Measurements from ENCODE around the gene RTN4R. TPM values are rescaled to one million over a fixed set of nuclear protein-coding genes. Genes with fewer than 3 reads are reported as not detected.

The RTN4R gene
- total and polyA plus RNA-seq, 2 donors from 2014 or later = 1.2 to 2.5 TPM

DNA sequence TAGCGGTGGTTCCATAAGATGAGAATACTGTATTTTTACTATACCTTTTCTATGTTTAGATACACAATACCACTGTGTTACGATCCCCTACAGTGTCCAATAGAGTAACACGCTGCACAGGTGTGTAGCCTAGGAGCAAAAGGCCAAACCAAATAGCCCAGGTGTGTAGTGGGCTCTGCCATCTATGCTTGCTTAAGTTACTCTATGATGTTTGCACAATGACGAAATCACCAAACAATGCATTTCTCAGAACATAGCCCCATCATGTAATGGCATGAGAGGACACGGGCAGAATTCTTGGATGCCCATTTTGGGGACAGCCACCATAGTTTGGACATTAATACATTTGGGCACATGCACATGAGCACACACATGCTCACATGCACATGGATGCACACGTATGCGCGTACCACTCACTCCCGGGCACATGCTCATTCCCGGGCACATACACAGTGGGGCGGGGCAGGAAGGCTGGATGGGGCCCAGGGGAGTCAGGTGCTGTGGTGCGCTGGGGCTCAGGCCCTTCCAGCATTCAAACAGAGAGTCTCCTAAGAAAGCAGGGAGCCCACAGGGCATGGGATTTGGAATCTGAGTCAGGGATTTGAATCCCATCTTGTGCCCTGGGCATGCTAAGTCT lies 51.1 kb downstream of the RTN4R start:
- H3K36me3 ChIP-seq (ENCODE audit: control insufficient read depth in 2 of 3, insufficient read depth in 3 of 3, low read length in 3 of 3) = no peaks in the 10 kb centered on the region
- no peak overlapping the region for H3K4me3 ChIP-seq (ENCODE audit: low read length in 3 of 3)
- no peak overlapping the region for H3K9ac ChIP-seq (ENCODE audit: low read length in 3 of 3)
- peaks cover 0 to under 1% (median 0%) of the 10 kb centered on the region in 3 donors for H3K4me1 ChIP-seq (ENCODE audit: control insufficient read depth in 2 of 3, insufficient read depth in 2 of 3, low read depth in 1 of 3, low read length in 3 of 3)
- intact Hi-C loops (cut with DNase I) = no loop called here
- DNase-seq = no peak
- H3K27ac ChIP-seq (ENCODE audit: low read depth in 2 of 2, low read length in 2 of 2) = no peak overlapping the region
- TF ChIP-seq, protein P1, sequence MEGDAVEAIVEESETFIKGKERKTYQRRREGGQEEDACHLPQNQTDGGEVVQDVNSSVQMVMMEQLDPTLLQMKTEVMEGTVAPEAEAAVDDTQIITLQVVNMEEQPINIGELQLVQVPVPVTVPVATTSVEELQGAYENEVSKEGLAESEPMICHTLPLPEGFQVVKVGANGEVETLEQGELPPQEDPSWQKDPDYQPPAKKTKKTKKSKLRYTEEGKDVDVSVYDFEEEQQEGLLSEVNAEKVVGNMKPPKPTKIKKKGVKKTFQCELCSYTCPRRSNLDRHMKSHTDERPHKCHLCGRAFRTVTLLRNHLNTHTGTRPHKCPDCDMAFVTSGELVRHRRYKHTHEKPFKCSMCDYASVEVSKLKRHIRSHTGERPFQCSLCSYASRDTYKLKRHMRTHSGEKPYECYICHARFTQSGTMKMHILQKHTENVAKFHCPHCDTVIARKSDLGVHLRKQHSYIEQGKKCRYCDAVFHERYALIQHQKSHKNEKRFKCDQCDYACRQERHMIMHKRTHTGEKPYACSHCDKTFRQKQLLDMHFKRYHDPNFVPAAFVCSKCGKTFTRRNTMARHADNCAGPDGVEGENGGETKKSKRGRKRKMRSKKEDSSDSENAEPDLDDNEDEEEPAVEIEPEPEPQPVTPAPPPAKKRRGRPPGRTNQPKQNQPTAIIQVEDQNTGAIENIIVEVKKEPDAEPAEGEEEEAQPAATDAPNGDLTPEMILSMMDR (IDR thresholded peaks at IDR 0.05; ENCODE audit: borderline replicate concordance, extremely low read depth, insufficient read depth) = no peak
- H3K27me3 ChIP-seq (ENCODE audit: control insufficient read depth, insufficient read depth, low read length) = no peaks in the 10 kb centered on the region
- no peaks in the 10 kb centered on the region for H3K9me3 ChIP-seq (ENCODE audit: control insufficient read depth in 2 of 3, insufficient read depth in 1 of 3, low read length in 3 of 3)
- no peak for FAIRE-seq

DNA sequence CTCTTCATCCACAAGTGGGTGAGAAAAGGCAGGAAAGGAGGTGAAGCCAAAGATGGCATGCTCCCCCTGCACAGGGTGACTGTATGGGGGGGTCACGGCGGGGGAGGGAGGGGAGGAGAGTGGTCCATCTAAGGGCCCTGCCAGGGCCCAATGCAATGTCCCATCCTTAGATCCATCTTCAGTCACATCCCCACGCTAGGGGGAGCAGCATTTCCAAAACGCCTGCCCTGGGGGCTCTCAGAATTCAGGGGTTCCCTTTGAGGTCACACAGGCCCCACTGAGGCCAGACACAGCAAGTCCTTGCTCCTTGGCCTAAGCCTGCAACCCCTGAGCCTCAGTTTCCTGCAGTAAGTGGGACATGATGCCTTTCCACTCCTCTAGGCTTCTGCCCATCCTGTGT lies 52.4 kb downstream of the RTN4R start:
- no peak overlapping the region for H3K9ac ChIP-seq (ENCODE audit: low read length in 3 of 3)
- DNase-seq (no peak), FAIRE-seq (no peak)
- no peaks in the 10 kb centered on the region for H3K9me3 ChIP-seq (ENCODE audit: control insufficient read depth in 2 of 3, insufficient read depth in 1 of 3, low read length in 3 of 3)
- H3K36me3 ChIP-seq (ENCODE audit: control insufficient read depth in 2 of 3, insufficient read depth in 3 of 3, low read length in 3 of 3) = no peaks in the 10 kb centered on the region
- H3K27ac ChIP-seq (ENCODE audit: low read depth in 2 of 2, low read length in 2 of 2) = no peak overlapping the region
- H3K4me1 ChIP-seq (ENCODE audit: control insufficient read depth in 2 of 3, insufficient read depth in 2 of 3, low read depth in 1 of 3, low read length in 3 of 3) = peaks cover 0 to 2% (median 0%) of the 10 kb centered on the region in 3 donors
- TF ChIP-seq, protein P1 (IDR thresholded peaks at IDR 0.05; ENCODE audit: borderline replicate concordance, extremely low read depth, insufficient read depth) = no peak
- H3K27me3 ChIP-seq (ENCODE audit: control insufficient read depth, insufficient read depth, low read length) = no peaks in the 10 kb centered on the region
- intact Hi-C loops (cut with DNase I) = no loop called here
- no peak overlapping the region for H3K4me3 ChIP-seq (ENCODE audit: low read length in 3 of 3)

DNA sequence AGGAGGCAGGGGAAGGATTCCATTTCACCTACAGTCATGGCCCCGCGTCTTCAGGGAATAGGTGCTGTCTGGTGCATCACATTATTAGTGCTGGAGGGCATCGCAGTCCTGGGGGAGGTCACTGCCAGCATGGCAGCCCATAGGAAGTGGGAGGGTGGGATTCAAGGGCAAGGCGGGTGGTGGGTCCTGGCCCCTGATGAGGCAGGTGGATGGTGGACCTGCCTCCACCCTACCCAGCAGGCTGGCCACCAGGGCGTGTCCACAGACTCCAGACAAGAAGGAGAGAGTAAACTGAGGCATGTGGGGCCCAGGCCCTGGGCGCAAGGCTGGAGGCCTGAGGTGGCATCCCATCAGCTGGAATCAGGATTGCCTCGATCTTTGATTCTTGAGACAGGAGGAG lies 53.3 kb downstream of the RTN4R start:
- FAIRE-seq (no peak), DNase-seq (no peak)
- peaks cover 0 to 2% (median 0%) of the 10 kb centered on the region in 3 donors for H3K4me1 ChIP-seq (ENCODE audit: control insufficient read depth in 2 of 3, insufficient read depth in 2 of 3, low read depth in 1 of 3, low read length in 3 of 3)
- H3K9ac ChIP-seq (ENCODE audit: low read length in 3 of 3) = no peak overlapping the region
- H3K9me3 ChIP-seq (ENCODE audit: control insufficient read depth in 2 of 3, insufficient read depth in 1 of 3, low read length in 3 of 3) = no peaks in the 10 kb centered on the region
- no peaks in the 10 kb centered on the region for H3K36me3 ChIP-seq (ENCODE audit: control insufficient read depth in 2 of 3, insufficient read depth in 3 of 3, low read length in 3 of 3)
- H3K27me3 ChIP-seq (ENCODE audit: control insufficient read depth, insufficient read depth, low read length) = no peaks in the 10 kb centered on the region
- H3K27ac ChIP-seq (ENCODE audit: low read depth in 2 of 2, low read length in 2 of 2) = no peak overlapping the region
- H3K4me3 ChIP-seq (ENCODE audit: low read length in 3 of 3) = no peak overlapping the region
- intact Hi-C loops (cut with DNase I) = no loop called here
- TF ChIP-seq, protein P1 (IDR thresholded peaks at IDR 0.05; ENCODE audit: borderline replicate concordance, extremely low read depth, insufficient read depth) = no peak
